ENCODE data around the gene ZNF777. TPM values are rescaled to one million over a fixed set of nuclear protein-coding genes. Genes with fewer than 3 reads are reported as not detected.
"Not testable (repeated sequence)": the region's sequence is repeated elsewhere in the genome, so short reads cannot be mapped to it uniquely, and the experiment has no call there.

Gene ZNF777
- total RNA-seq, 2 donors from 2014 or later, result 9.7 to 11.1 TPM

GRCh38 chr7:149496642-149497391 is 36.0 kb upstream of the ZNF777 start:
- Mint-ChIP-seq H3K4me1 (peaks cover 18% of the 10 kb centered on the region), H3K36me3 (ENCODE audit: low read depth) (peaks cover 30% of the 10 kb centered on the region), H3K27me3 (ENCODE audit: insufficient read depth) (peaks cover 33% of the 10 kb centered on the region), H3K4me3 (peak overlapping the region; percentile 90), H3K27ac (peak overlapping the region; percentile 84), H3K9me3 (no peaks in the 10 kb centered on the region)
- no peaks in the 10 kb centered on the region for H3K9me3 ChIP-seq (ENCODE audit: control insufficient read depth, low read length)
- H3K27me3 ChIP-seq (ENCODE audit: control insufficient read depth, insufficient read depth, low read length, poor library complexity, severe bottlenecking), result peaks cover 34% of the 10 kb centered on the region
- peak overlapping the region; percentile 54 for H3K9ac ChIP-seq (ENCODE audit: extremely low read depth, low read length, poor library complexity, severe bottlenecking)
- H3K27ac ChIP-seq (ENCODE audit: low read depth, low read length), result no peak overlapping the region
- no peaks in the 10 kb centered on the region for H3K4me1 ChIP-seq (ENCODE audit: control insufficient read depth, insufficient read depth, low read length)
- H3K4me3 ChIP-seq (ENCODE audit: low read length), result peak overlapping the region; percentile 84
- peak; percentile 74 for DNase-seq
- no peak for TF ChIP-seq CTCF (conservative IDR thresholded peaks at IDR 0.05)
- 7 to 11% methylated on average over 12 to 51 of the region's 51 CpGs for WGBS, 2 experiments (ENCODE audit: insufficient coverage in 1 of 2, insufficient read length in 1 of 2)
- H3K36me3 ChIP-seq (ENCODE audit: control insufficient read depth, insufficient read depth, low read length), result peaks cover 21% of the 10 kb centered on the region

GRCh38 chr7:149495785-149496641 is 35.2 kb upstream of the ZNF777 start:
- no peak overlapping the region for H3K27ac Mint-ChIP-seq
- peak overlapping the region; percentile 84 for H3K4me3 ChIP-seq (ENCODE audit: low read length)
- H3K9me3 Mint-ChIP-seq, result no peaks in the 10 kb centered on the region
- no peak overlapping the region for H3K27ac ChIP-seq (ENCODE audit: low read depth, low read length)
- no peak overlapping the region for H3K9ac ChIP-seq (ENCODE audit: extremely low read depth, low read length, poor library complexity, severe bottlenecking)
- peaks cover 38% of the 10 kb centered on the region for H3K36me3 Mint-ChIP-seq (ENCODE audit: low read depth)
- peak overlapping the region; percentile 90 for H3K4me3 Mint-ChIP-seq
- peaks cover 26% of the 10 kb centered on the region for H3K27me3 Mint-ChIP-seq (ENCODE audit: insufficient read depth)
- H3K4me1 Mint-ChIP-seq, result peaks cover 18% of the 10 kb centered on the region
- no peak for TF ChIP-seq CTCF (conservative IDR thresholded peaks at IDR 0.05)
- no peak for DNase-seq
- WGBS, 2 experiments (ENCODE audit: insufficient coverage in 1 of 2, insufficient read length in 1 of 2), result 90 to 100% methylated on average over 3 to 13 of the region's 13 CpGs
- H3K36me3 ChIP-seq (ENCODE audit: control insufficient read depth, insufficient read depth, low read length), result peaks cover 29% of the 10 kb centered on the region
- no peaks in the 10 kb centered on the region for H3K4me1 ChIP-seq (ENCODE audit: control insufficient read depth, insufficient read depth, low read length)
- H3K27me3 ChIP-seq (ENCODE audit: control insufficient read depth, insufficient read depth, low read length, poor library complexity, severe bottlenecking), result peaks cover 30% of the 10 kb centered on the region
- H3K9me3 ChIP-seq (ENCODE audit: control insufficient read depth, low read length), result no peaks in the 10 kb centered on the region

DNA sequence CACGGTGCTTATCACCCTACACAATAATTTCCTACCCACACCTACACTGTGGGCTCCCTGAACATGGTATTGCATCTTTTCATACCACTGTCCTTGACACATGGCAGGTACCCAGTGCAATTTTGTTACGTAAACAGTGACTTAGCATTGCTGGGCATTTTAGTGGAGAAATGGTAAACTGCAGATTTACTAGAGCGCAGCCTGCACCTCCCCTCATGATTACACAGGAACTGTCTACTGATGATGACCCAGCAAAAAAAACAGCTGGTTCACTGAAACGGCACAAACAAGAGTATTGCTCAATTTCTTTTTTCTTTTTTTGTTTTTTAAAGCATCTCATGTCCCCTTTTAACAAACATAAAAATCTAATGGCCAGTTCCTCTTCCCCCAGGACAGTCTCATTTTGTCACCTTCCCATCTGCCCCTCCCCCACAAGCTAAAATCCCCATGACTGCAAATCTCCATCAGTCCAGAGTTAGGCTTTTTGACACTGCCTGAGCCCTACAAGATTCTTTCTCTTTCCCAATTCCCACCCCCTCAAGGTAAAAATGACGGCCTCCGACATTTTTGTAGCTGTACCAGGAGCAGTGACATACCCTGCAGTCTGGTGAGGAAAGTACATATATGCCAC is 34.0 kb upstream of the ZNF777 start:
- H3K27me3 Mint-ChIP-seq (ENCODE audit: insufficient read depth), result peaks cover 15% of the 10 kb centered on the region
- H3K9me3 ChIP-seq (ENCODE audit: control insufficient read depth, low read length), result no peaks in the 10 kb centered on the region
- no peaks in the 10 kb centered on the region for H3K9me3 Mint-ChIP-seq
- peaks cover 19% of the 10 kb centered on the region for H3K27me3 ChIP-seq (ENCODE audit: control insufficient read depth, insufficient read depth, low read length, poor library complexity, severe bottlenecking)
- no peaks in the 10 kb centered on the region for H3K4me1 ChIP-seq (ENCODE audit: control insufficient read depth, insufficient read depth, low read length)
- H3K9ac ChIP-seq (ENCODE audit: extremely low read depth, low read length, poor library complexity, severe bottlenecking), result no peak overlapping the region
- H3K4me3 Mint-ChIP-seq, result no peak overlapping the region
- 94 to 96% methylated on average over 5 to 6 of the region's 6 CpGs for WGBS, 2 experiments (ENCODE audit: insufficient coverage in 1 of 2, insufficient read length in 1 of 2)
- H3K4me1 Mint-ChIP-seq, result peaks cover 18% of the 10 kb centered on the region
- peaks cover 48% of the 10 kb centered on the region for H3K36me3 Mint-ChIP-seq (ENCODE audit: low read depth)
- H3K4me3 ChIP-seq (ENCODE audit: low read length), result peak overlapping the region; percentile 23
- peak overlapping the region; percentile 45 for H3K27ac Mint-ChIP-seq
- TF ChIP-seq CTCF (conservative IDR thresholded peaks at IDR 0.05), result no peak
- no peak for DNase-seq
- no peak overlapping the region for H3K27ac ChIP-seq (ENCODE audit: low read depth, low read length)
- peaks cover 33% of the 10 kb centered on the region for H3K36me3 ChIP-seq (ENCODE audit: control insufficient read depth, insufficient read depth, low read length)

GRCh38 chr7:149493975-149494374 is 33.1 kb upstream of the ZNF777 start:
- DNase-seq; H3K27ac Mint-ChIP-seq; H3K4me1 ChIP-seq (ENCODE audit: control insufficient read depth, insufficient read depth, low read length); H3K27ac ChIP-seq (ENCODE audit: low read depth, low read length); H3K4me3 Mint-ChIP-seq; H3K9me3 Mint-ChIP-seq; H3K9me3 ChIP-seq (ENCODE audit: control insufficient read depth, low read length); H3K27me3 Mint-ChIP-seq (ENCODE audit: insufficient read depth); H3K9ac ChIP-seq (ENCODE audit: extremely low read depth, low read length, poor library complexity, severe bottlenecking); H3K4me3 ChIP-seq (ENCODE audit: low read length): not testable (repeated sequence)
- 88 to 94% methylated on average over 6 to 14 of the region's 20 CpGs for WGBS, 2 experiments (ENCODE audit: insufficient coverage in 1 of 2, insufficient read length in 1 of 2)
- H3K36me3 Mint-ChIP-seq (ENCODE audit: low read depth), result peaks cover 56% of the 10 kb centered on the region
- H3K4me1 Mint-ChIP-seq, result peaks cover 18% of the 10 kb centered on the region
- peaks cover 42% of the 10 kb centered on the region for H3K36me3 ChIP-seq (ENCODE audit: control insufficient read depth, insufficient read depth, low read length)
- H3K27me3 ChIP-seq (ENCODE audit: control insufficient read depth, insufficient read depth, low read length, poor library complexity, severe bottlenecking), result peaks cover 10% of the 10 kb centered on the region
